Medulla oblongata (tissue), 1 donor: ENCODE data around the gene IBA57.

Source experiments
- DNase-seq: peaks from one replicate; pipeline ENCODE4 v3.0.0-alpha.2; 2015; ENCODE audit errors: extremely low spot score

Gene IBA57

GRCh38 chr1:228190182-228190581 is 24.6 kb downstream of the IBA57 start:
- DNase-seq, result no peak

- no peak for DNase-seq
Observed at GRCh38 chr1:228190778-228191177, 25.2 kb downstream of the IBA57 start.

- DNase-seq, result no peak
Observed at GRCh38 chr1:228194436-228194835, 28.8 kb downstream of the IBA57 start.

GRCh38 chr1:228194921-228195812 is 29.6 kb downstream of the IBA57 start:
- no peak for DNase-seq

GRCh38 chr1:228197555-228198147 is 32.0 kb downstream of the IBA57 start:
- no peak for DNase-seq

- DNase-seq, result no peak
Observed at GRCh38 chr1:228198977-228199590, 33.5 kb downstream of the IBA57 start.

GRCh38 chr1:228204958-228205357 is 39.4 kb downstream of the IBA57 start:
- DNase-seq, result no peak

GRCh38 chr1:228205526-228206436 is 40.2 kb downstream of the IBA57 start:
- no peak for DNase-seq

GRCh38 chr1:228206582-228207351 is 41.2 kb downstream of the IBA57 start:
- no peak for DNase-seq

- DNase-seq, result no peak
Observed at GRCh38 chr1:228207381-228207810, 41.8 kb downstream of the IBA57 start.

- no peak for DNase-seq
Observed at GRCh38 chr1:228207851-228208821, 42.5 kb downstream of the IBA57 start, which contains the start of gene OBSCN. OBSCN (plus strand) TSS chr1:228208044; CDS start chr1:228211784, 3,740 bp downstream.

GRCh38 chr1:228208831-228209551 is 43.4 kb downstream of the IBA57 start:
- no peak for DNase-seq

GRCh38 chr1:228209657-228210056 is 44.1 kb downstream of the IBA57 start:
- DNase-seq, result no peak

- no peak for DNase-seq
Observed at GRCh38 chr1:228210076-228210651, 44.6 kb downstream of the IBA57 start.

- no peak for DNase-seq
Observed at GRCh38 chr1:228210712-228211530, 45.3 kb downstream of the IBA57 start.

- no peak for DNase-seq
Observed at GRCh38 chr1:228211531-228212414, 46.2 kb downstream of the IBA57 start.
